ENCODE data around the gene PRKAR1B. TPM values are rescaled to one million over a fixed set of nuclear protein-coding genes. Genes with fewer than 3 reads are reported as not detected.
A peak's percentile ranks its signal among the peaks of the same experiment; 100 is the strongest.

PRKAR1B gene
- total RNA-seq, 1 donor from 2014 or later, result 19.3 TPM

- H3K36me3 ChIP-seq (ENCODE audit: control insufficient read depth in 3 of 3, insufficient read depth in 3 of 3, low read length in 3 of 3), result peaks cover 0 to 2% (median 0%) of the 10 kb centered on the region in 3 donors
- H3K9ac ChIP-seq (ENCODE audit: low read depth in 1 of 3, low read length in 3 of 3), result peak overlapping the region in 1 of 3 donors; percentile 12
- H3K9me3 ChIP-seq (ENCODE audit: control insufficient read depth in 3 of 3, low read length in 3 of 3), result peaks cover 0 to 3% (median 0%) of the 10 kb centered on the region in 3 donors
- H3K27me3 ChIP-seq (ENCODE audit: control insufficient read depth in 3 of 3, insufficient read depth in 3 of 3, low read length in 3 of 3), result peaks cover 0 to 7% (median 0%) of the 10 kb centered on the region in 3 donors
- no peak overlapping the region for H3K27ac ChIP-seq (ENCODE audit: low read depth, low read length)
- peak overlapping the region in 1 of 3 donors; percentile 29 for H3K4me3 ChIP-seq (ENCODE audit: low read length in 3 of 3)
- H3K4me1 ChIP-seq (ENCODE audit: control insufficient read depth in 3 of 3, insufficient read depth in 3 of 3, low read length in 3 of 3), result peaks cover 7 to 14% (median 13%) of the 10 kb centered on the region in 3 donors
These were observed 27.5 kb downstream of the PRKAR1B start for GRCh38 chr7:699476-700170.

GRCh38 chr7:698515-699475, 28.3 kb downstream of the PRKAR1B start:
- H3K27me3 ChIP-seq (ENCODE audit: control insufficient read depth in 3 of 3, insufficient read depth in 3 of 3, low read length in 3 of 3), result peaks cover 0 to 7% (median 0%) of the 10 kb centered on the region in 3 donors
- H3K27ac ChIP-seq (ENCODE audit: low read depth, low read length), result no peak overlapping the region
- H3K9me3 ChIP-seq (ENCODE audit: control insufficient read depth in 3 of 3, low read length in 3 of 3), result peaks cover 0 to 3% (median 0%) of the 10 kb centered on the region in 3 donors
- peak overlapping the region in 1 of 3 donors; percentile 29 for H3K4me3 ChIP-seq (ENCODE audit: low read length in 3 of 3)
- peaks cover 0 to 2% (median 0%) of the 10 kb centered on the region in 3 donors for H3K36me3 ChIP-seq (ENCODE audit: control insufficient read depth in 3 of 3, insufficient read depth in 3 of 3, low read length in 3 of 3)
- peaks cover 7 to 14% (median 13%) of the 10 kb centered on the region in 3 donors for H3K4me1 ChIP-seq (ENCODE audit: control insufficient read depth in 3 of 3, insufficient read depth in 3 of 3, low read length in 3 of 3)
- H3K9ac ChIP-seq (ENCODE audit: low read depth in 1 of 3, low read length in 3 of 3), result no peak overlapping the region

GRCh38 chr7:696812-697551, 30.1 kb downstream of the PRKAR1B start:
- H3K27ac ChIP-seq (ENCODE audit: low read depth, low read length), result peak overlapping the region; percentile 66
- peaks cover 0 to 2% (median 0%) of the 10 kb centered on the region in 3 donors for H3K36me3 ChIP-seq (ENCODE audit: control insufficient read depth in 3 of 3, insufficient read depth in 3 of 3, low read length in 3 of 3)
- no peak overlapping the region for H3K4me3 ChIP-seq (ENCODE audit: low read length in 3 of 3)
- H3K4me1 ChIP-seq (ENCODE audit: control insufficient read depth in 3 of 3, insufficient read depth in 3 of 3, low read length in 3 of 3), result peaks cover 7 to 14% (median 13%) of the 10 kb centered on the region in 3 donors
- no peak overlapping the region for H3K9ac ChIP-seq (ENCODE audit: low read depth in 1 of 3, low read length in 3 of 3)
- H3K9me3 ChIP-seq (ENCODE audit: control insufficient read depth in 3 of 3, low read length in 3 of 3), result peaks cover 0 to 2% (median 0%) of the 10 kb centered on the region in 3 donors
- peaks cover 0 to 7% (median 0%) of the 10 kb centered on the region in 3 donors for H3K27me3 ChIP-seq (ENCODE audit: control insufficient read depth in 3 of 3, insufficient read depth in 3 of 3, low read length in 3 of 3)

GRCh38 chr7:696426-696811, 30.7 kb downstream of the PRKAR1B start:
- Histone ChIP-seq H3K4me3 (ENCODE audit: low read length in 3 of 3) (no peak overlapping the region), H3K9me3 (ENCODE audit: control insufficient read depth in 3 of 3, low read length in 3 of 3) (peaks cover 0 to 3% (median 0%) of the 10 kb centered on the region in 3 donors), H3K27me3 (ENCODE audit: control insufficient read depth in 3 of 3, insufficient read depth in 3 of 3, low read length in 3 of 3) (peaks cover 0 to 7% (median 0%) of the 10 kb centered on the region in 3 donors), H3K36me3 (ENCODE audit: control insufficient read depth in 3 of 3, insufficient read depth in 3 of 3, low read length in 3 of 3) (peaks cover 0 to 2% (median 0%) of the 10 kb centered on the region in 3 donors), H3K9ac (ENCODE audit: low read depth in 1 of 3, low read length in 3 of 3) (no peak overlapping the region), H3K4me1 (ENCODE audit: control insufficient read depth in 3 of 3, insufficient read depth in 3 of 3, low read length in 3 of 3) (peaks cover 7 to 14% (median 13%) of the 10 kb centered on the region in 3 donors), H3K27ac (ENCODE audit: low read depth, low read length) (no peak overlapping the region)

- peaks cover 0 to 4% (median 3%) of the 10 kb centered on the region in 3 donors for H3K4me1 ChIP-seq (ENCODE audit: control insufficient read depth in 3 of 3, insufficient read depth in 3 of 3, low read length in 3 of 3)
- H3K9me3 ChIP-seq (ENCODE audit: control insufficient read depth in 3 of 3, low read length in 3 of 3), result peaks cover 0 to 8% (median 4%) of the 10 kb centered on the region in 3 donors
- no peaks in the 10 kb centered on the region for H3K36me3 ChIP-seq (ENCODE audit: control insufficient read depth in 3 of 3, insufficient read depth in 3 of 3, low read length in 3 of 3)
- no peaks in the 10 kb centered on the region for H3K27me3 ChIP-seq (ENCODE audit: control insufficient read depth in 3 of 3, insufficient read depth in 3 of 3, low read length in 3 of 3)
- H3K27ac ChIP-seq (ENCODE audit: low read depth, low read length), result no peak overlapping the region
- H3K9ac ChIP-seq (ENCODE audit: low read depth in 1 of 3, low read length in 3 of 3), result no peak overlapping the region
- H3K4me3 ChIP-seq (ENCODE audit: low read length in 3 of 3), result no peak overlapping the region
These were observed 33.8 kb downstream of the PRKAR1B start for GRCh38 chr7:693280-693679.

GRCh38 chr7:691361-692045, 35.6 kb downstream of the PRKAR1B start:
- Histone ChIP-seq H3K4me3 (ENCODE audit: low read length in 3 of 3) (no peak overlapping the region), H3K9ac (ENCODE audit: low read depth in 1 of 3, low read length in 3 of 3) (no peak overlapping the region), H3K9me3 (ENCODE audit: control insufficient read depth in 3 of 3, low read length in 3 of 3) (peaks cover 4 to 9% (median 5%) of the 10 kb centered on the region in 3 donors), H3K36me3 (ENCODE audit: control insufficient read depth in 3 of 3, insufficient read depth in 3 of 3, low read length in 3 of 3) (no peaks in the 10 kb centered on the region), H3K4me1 (ENCODE audit: control insufficient read depth in 3 of 3, insufficient read depth in 3 of 3, low read length in 3 of 3) (no peaks in the 10 kb centered on the region), H3K27ac (ENCODE audit: low read depth, low read length) (no peak overlapping the region), H3K27me3 (ENCODE audit: control insufficient read depth in 3 of 3, insufficient read depth in 3 of 3, low read length in 3 of 3) (no peaks in the 10 kb centered on the region)

- Histone ChIP-seq H3K27me3 (ENCODE audit: control insufficient read depth in 3 of 3, insufficient read depth in 3 of 3, low read length in 3 of 3) (no peaks in the 10 kb centered on the region), H3K9me3 (ENCODE audit: control insufficient read depth in 3 of 3, low read length in 3 of 3) (peaks cover 4 to 9% (median 6%) of the 10 kb centered on the region in 3 donors), H3K9ac (ENCODE audit: low read depth in 1 of 3, low read length in 3 of 3) (no peak overlapping the region), H3K4me1 (ENCODE audit: control insufficient read depth in 3 of 3, insufficient read depth in 3 of 3, low read length in 3 of 3) (no peaks in the 10 kb centered on the region), H3K36me3 (ENCODE audit: control insufficient read depth in 3 of 3, insufficient read depth in 3 of 3, low read length in 3 of 3) (no peaks in the 10 kb centered on the region), H3K27ac (ENCODE audit: low read depth, low read length) (no peak overlapping the region), H3K4me3 (ENCODE audit: low read length in 3 of 3) (no peak overlapping the region)
These were observed 36.4 kb downstream of the PRKAR1B start for GRCh38 chr7:690478-691360.

- Histone ChIP-seq H3K9me3 (ENCODE audit: control insufficient read depth in 3 of 3, low read length in 3 of 3) (peaks cover 6 to 10% (median 7%) of the 10 kb centered on the region in 3 donors), H3K36me3 (ENCODE audit: control insufficient read depth in 3 of 3, insufficient read depth in 3 of 3, low read length in 3 of 3) (no peaks in the 10 kb centered on the region), H3K27ac (ENCODE audit: low read depth, low read length) (no peak overlapping the region), H3K4me1 (ENCODE audit: control insufficient read depth in 3 of 3, insufficient read depth in 3 of 3, low read length in 3 of 3) (no peaks in the 10 kb centered on the region), H3K27me3 (ENCODE audit: control insufficient read depth in 3 of 3, insufficient read depth in 3 of 3, low read length in 3 of 3) (no peaks in the 10 kb centered on the region), H3K9ac (ENCODE audit: low read depth in 1 of 3, low read length in 3 of 3) (no peak overlapping the region), H3K4me3 (ENCODE audit: low read length in 3 of 3) (no peak overlapping the region)
These were observed 41.5 kb downstream of the PRKAR1B start for GRCh38 chr7:685540-685939.
